ENCODE data around the gene ANKIB1.

- TF ChIP-seq GATA2 (IDR thresholded peaks at IDR 0.05; ENCODE audit: low read depth, low read length) (no peak), GATA3 (IDR thresholded peaks at IDR 0.05; ENCODE audit: low read depth, low read length) (no peak)
These were observed 186.6 kb downstream of the ANKIB1 start for GRCh38 chr7:92432299-92432946.

All from SH-SY5Y (cell line).